H1 (cell line): ENCODE data around the gene JAKMIP2. TPM values are rescaled to one million over a fixed set of nuclear protein-coding genes. Genes with fewer than 3 reads are reported as not detected.
A peak's percentile ranks its signal among the peaks of the same experiment; 100 is the strongest.

ENCODE experiments used
- CTCF ChIA-PET: fragments of 300-600 bp; sonication (Branson Sonifier 250); formaldehyde crosslinking; loops from one replicate; lab custom pipeline; 2021; ENCODE audit not compliant: partially characterized antibody; lab: Charles Lee
- POLR2A ChIA-PET: fragments of 300-600 bp; sonication (Branson Sonifier 250); formaldehyde crosslinking; loops from one replicate; lab custom pipeline; 2021; ENCODE audit warnings: inconsistent platforms; ENCODE audit not compliant: partially characterized antibody; lab: Charles Lee
- DNase-seq, 2 experiments: peaks; one replicate each; pipeline versions ENCODE4 v3.0.0 to v3.0.0-alpha.2; 2010 to 2022; ENCODE audit warnings: low spot score in 2 of 2, low read depth in 1 of 2, mixed read lengths in 1 of 2
- FAIRE-seq: peaks from 2 replicates; lab custom pipeline; 2011; peaks lifted over from hg19 to GRCh38; lab: Jason Lieb, UNC
- H2AFZ ChIP-seq: 2 replicates; pipeline ENCODE4 v1.8.1; 2012; ENCODE audit warnings: low read length, inconsistent platforms
- H2AK5ac ChIP-seq: 2 replicates; pipeline ENCODE4 v1.6.1; 2013; ENCODE audit warnings: low read depth, low read length
- H2BK120ac ChIP-seq: replicated peaks from 2 replicates; pipeline ENCODE3; 2013; ENCODE audit warnings: low read depth, low read length, inconsistent platforms
- H2BK12ac ChIP-seq: 2 replicates; pipeline ENCODE4 v1.6.1; 2013; ENCODE audit warnings: low read depth, low read length
- H2BK15ac ChIP-seq: 2 replicates; pipeline ENCODE4 v1.6.1; 2013; ENCODE audit warnings: low read length
- H2BK20ac ChIP-seq: 2 replicates; pipeline ENCODE4 v1.6.1; 2013; ENCODE audit warnings: low read length
- H2BK5ac ChIP-seq: 2 replicates; pipeline ENCODE4 v1.6.1; 2013; ENCODE audit warnings: low read depth, low read length
- H3K14ac ChIP-seq: 2 replicates; pipeline ENCODE4 v1.6.1; 2013; ENCODE audit warnings: inconsistent platforms; ENCODE audit not compliant: insufficient read length
- H3K18ac ChIP-seq: 2 replicates; pipeline ENCODE4 v1.6.1; 2013; ENCODE audit warnings: low read length; ENCODE audit errors: extremely low read depth
- H3K23ac ChIP-seq: 2 replicates; pipeline ENCODE4 v1.6.1; 2013; ENCODE audit warnings: inconsistent platforms; ENCODE audit not compliant: insufficient read length
- H3K23me2 ChIP-seq: 2 replicates; pipeline ENCODE4 v1.6.1; 2013; ENCODE audit warnings: low read depth, low read length
- H3K27ac ChIP-seq: 2 replicates; pipeline ENCODE4 v1.6.1; 2011; ENCODE audit warnings: low read depth, low read length, inconsistent platforms
- H3K27me3 ChIP-seq, 4 experiments: replicated peaks in 1 of 4; 1 replicate in 1 of 4; 2 replicates in 3 of 4; pipeline versions ENCODE4 v1.6.1 to v1.8.1; 2011 to 2013; ENCODE audit warnings: low read length in 3 of 4, mild to moderate bottlenecking in 3 of 4, inconsistent platforms in 2 of 4, mixed read lengths in 2 of 4, moderate library complexity in 1 of 4; ENCODE audit not compliant: control insufficient read depth in 3 of 4, insufficient read depth in 3 of 4; ENCODE audit errors: extremely low read depth in 1 of 4
- H3K36me3 ChIP-seq, 4 experiments: 2 replicates each; pipeline versions ENCODE4 v1.6.1 to v1.8.1; 2011 to 2013; ENCODE audit warnings: mild to moderate bottlenecking in 4 of 4, low read length in 3 of 4, moderate library complexity in 2 of 4, control low read depth in 1 of 4, inconsistent platforms in 1 of 4; ENCODE audit not compliant: insufficient read depth in 4 of 4, control insufficient read depth in 2 of 4
- H3K4ac ChIP-seq: replicated peaks from 2 replicates; pipeline ENCODE3; 2013; ENCODE audit warnings: low read length, low read depth, mixed read lengths, inconsistent platforms; ENCODE audit not compliant: insufficient read length
- H3K4me1 ChIP-seq, 4 experiments: replicated peaks in 1 of 4; 1 replicate in 1 of 4; 2 replicates in 3 of 4; pipeline versions ENCODE4 v1.6.1 to v1.8.1; 2011 to 2013; ENCODE audit warnings: low read length in 3 of 4, inconsistent platforms in 2 of 4, mixed read lengths in 1 of 4; ENCODE audit not compliant: insufficient read depth in 4 of 4, control insufficient read depth in 3 of 4
- H3K4me2 ChIP-seq, 2 experiments: 2 replicates each; pipeline versions ENCODE4 v1.6.1 to v1.8.1; 2011 to 2013; ENCODE audit warnings: low read depth in 2 of 2, low read length in 2 of 2, control low read depth in 1 of 2, inconsistent platforms in 1 of 2, mild to moderate bottlenecking in 1 of 2; ENCODE audit not compliant: insufficient read depth in 1 of 2
- H3K4me3 ChIP-seq, 4 experiments: fragments of 200-600, 300-600 bp in 1 of 4; sonication (generic), shearing (Covaris generic), sonication (Bioruptor Twin) in 1 of 4; 2 replicates each; pipeline versions ENCODE4 v1.5.1 to v1.8.1; 2011 to 2016; ENCODE audit warnings: low read length in 4 of 4, low read depth in 3 of 4, control low read depth in 2 of 4, inconsistent platforms in 2 of 4, mild to moderate bottlenecking in 2 of 4, mixed read lengths in 1 of 4, moderate library complexity in 1 of 4; ENCODE audit not compliant: insufficient read depth in 2 of 4; ENCODE audit errors: extremely low read depth in 1 of 4
- H3K56ac ChIP-seq: replicated peaks from 2 replicates; pipeline ENCODE3; 2013; ENCODE audit warnings: low read depth, mild to moderate bottlenecking, mixed read lengths, low read length, inconsistent platforms; ENCODE audit not compliant: insufficient read length
- H3K79me1 ChIP-seq: 2 replicates; pipeline ENCODE4 v1.6.1; 2013; ENCODE audit warnings: low read depth, low read length, control low read depth
- H3K79me2 ChIP-seq, 2 experiments: 2 replicates each; pipeline versions ENCODE4 v1.6.1 to v1.8.1; 2012 to 2013; ENCODE audit warnings: low read length in 2 of 2, mild to moderate bottlenecking in 2 of 2, inconsistent platforms in 1 of 2; ENCODE audit not compliant: insufficient read depth in 2 of 2, control insufficient read depth in 1 of 2
- H3K9ac ChIP-seq, 4 experiments: replicated peaks in 1 of 4; 1 replicate in 1 of 4; 2 replicates in 3 of 4; pipeline versions ENCODE4 v1.6.1 to v1.8.1; 2011 to 2013; ENCODE audit warnings: low read depth in 3 of 4, low read length in 3 of 4, control low read depth in 2 of 4, mild to moderate bottlenecking in 2 of 4, moderate library complexity in 2 of 4, inconsistent platforms in 1 of 4; ENCODE audit errors: extremely low read depth in 1 of 4
- H3K9me3 ChIP-seq, 2 experiments: 2 replicates each; pipeline versions ENCODE4 v1.6.1 to v1.8.1; 2012 to 2013; ENCODE audit warnings: mild to moderate bottlenecking in 2 of 2, moderate library complexity in 2 of 2, control low read depth in 1 of 2, inconsistent platforms in 1 of 2, low read depth in 1 of 2, low read length in 1 of 2, mixed read lengths in 1 of 2; ENCODE audit not compliant: insufficient read depth in 2 of 2
- H4K20me1 ChIP-seq, 2 experiments: replicated peaks in 1 of 2; 2 replicates each; pipeline versions ENCODE3 to v1.8.1; 2011 to 2013; ENCODE audit warnings: inconsistent platforms in 2 of 2, low read length in 2 of 2, mild to moderate bottlenecking in 1 of 2; ENCODE audit not compliant: insufficient read depth in 2 of 2, control insufficient read depth in 1 of 2
- H4K5ac ChIP-seq: 2 replicates; pipeline ENCODE4 v1.6.1; 2013; ENCODE audit warnings: low read length, low read depth, mixed read lengths, inconsistent platforms; ENCODE audit not compliant: insufficient read length
- H4K8ac ChIP-seq: 2 replicates; pipeline ENCODE4 v1.8.0; 2013; ENCODE audit warnings: mild to moderate bottlenecking, moderate library complexity, low read length, inconsistent platforms; ENCODE audit not compliant: insufficient read depth; ENCODE audit errors: extremely low read depth
- H4K91ac ChIP-seq: replicated peaks from 2 replicates; pipeline ENCODE3; 2013; ENCODE audit warnings: low read length, mixed read lengths, inconsistent platforms; ENCODE audit not compliant: insufficient read length
- WGBS, 2 experiments: shearing (Covaris generic) in 1 of 2; methylation state at CpG; one replicate each; pipeline versions ENCODE4 v1.1.6 to v1.1.7; 2013 to 2015; ENCODE audit warnings: low lambda C conversion rate in 2 of 2, mixed read lengths in 2 of 2, inconsistent platforms in 1 of 2, low coverage in 1 of 2, missing lambda C conversion rate in 1 of 2; ENCODE audit not compliant: insufficient replicate concordance in 2 of 2, insufficient coverage in 1 of 2, insufficient read length in 1 of 2; ENCODE audit errors: extremely low coverage in 1 of 2, missing lambda C conversion rate in 1 of 2; 5-methylcytosine and 5-hydroxymethylcytosine counted together
- polyA plus RNA-seq, 7 experiments: library from polyadenylated mRNA; depleted of rRNA in 3 of 7; stranded (reverse) in 5 of 7; unstranded in 2 of 7; fragments of >200 nt in 5 of 7; fragments of 200-250 nt in 2 of 7; gene quantifications; 1 replicate in 5 of 7; 2 replicates in 1 of 7; 4 replicates in 1 of 7; pipeline versions ENCODE4 v1.2.1 to v1.2.3, GENCODE V29; 2011 to 2013; ENCODE audit warnings: missing spikeins in 2 of 7, mixed read lengths in 2 of 7
- total RNA-seq: library from RNA; stranded (reverse); fragmentation: NEBNext Ultra II Directional; extraction: Animal tissue kit (Norgen Biotek cat#: 25700); gene quantifications from 2 replicates; pipeline ENCODE4 v1.2.1, GENCODE V29; 2021

The JAKMIP2 gene
- total and polyA plus RNA-seq, 2 of the 8 experiments (the other 6 are each of a cell fraction or from before 2014, with no cell fraction given): 2.4 to 13.6 TPM

DNA sequence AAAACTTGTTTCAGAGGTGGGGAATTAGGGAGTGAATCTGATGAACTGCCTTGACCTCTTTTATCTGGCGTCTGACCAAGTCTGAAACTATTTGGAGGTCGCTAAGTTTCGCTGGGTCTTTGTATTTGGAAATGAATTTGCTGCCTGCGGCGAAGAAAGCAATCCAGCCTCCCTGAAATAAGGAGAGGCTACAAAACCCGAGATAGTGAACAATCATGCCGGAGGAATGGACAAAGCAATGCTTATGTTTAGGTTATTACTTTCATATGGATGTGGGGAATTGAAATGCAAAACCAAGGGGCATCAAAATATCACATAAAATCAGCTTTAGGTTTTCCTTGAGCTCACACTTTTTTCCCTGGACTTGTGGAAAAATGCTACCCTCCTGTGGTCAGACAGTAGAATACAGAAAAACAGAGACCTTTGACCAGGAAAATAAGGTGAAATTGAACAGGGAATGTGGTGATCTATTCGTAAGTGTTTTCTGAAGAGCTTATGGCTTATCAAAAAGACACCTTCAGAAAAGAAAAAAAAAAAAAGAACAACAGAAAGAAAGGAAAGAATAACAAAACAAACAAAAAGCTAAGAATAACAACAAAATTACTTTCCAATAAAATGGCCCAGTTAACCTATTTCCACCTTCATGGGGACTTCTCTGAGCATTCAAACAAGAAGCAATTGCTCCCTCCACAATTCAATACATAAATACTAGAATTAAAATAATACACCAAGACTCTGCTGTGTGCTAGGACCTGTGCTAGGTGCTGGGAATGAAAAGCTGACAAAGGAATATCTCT, 204.1 kb downstream of the JAKMIP2 start:
- H4K8ac ChIP-seq: no peak overlapping the region
- WGBS, 2 experiments: 28% methylated on average over 8 of the region's 8 CpGs; no CpG with 5 or more reads in 1 of the 2 experiments

More for the DNA sequence above, 204.1 kb downstream of the JAKMIP2 start:
- FAIRE-seq (peak; percentile 95), DNase-seq (no peak)
- peaks cover 10 to 21% (median 15%) of the 10 kb centered on the region in 4 experiments; a peak in 5 of 7 replicates for H3K4me1 ChIP-seq
- H2BK12ac ChIP-seq: no peak overlapping the region
- H3K23ac ChIP-seq: no peak overlapping the region
- H3K27me3 ChIP-seq: no peaks in the 10 kb centered on the region
- H2AFZ ChIP-seq: no peak overlapping the region
- no peak overlapping the region for H2BK15ac ChIP-seq
- no peak overlapping the region for H3K4ac ChIP-seq
- no peak overlapping the region for H4K91ac ChIP-seq
- no peak overlapping the region for H3K18ac ChIP-seq
- 0 out of 2 replicates have a peak overlapping the region, but pooled peaks have one; percentile 40 for H2BK20ac ChIP-seq
- no peak overlapping the region for H3K56ac ChIP-seq
- H3K27ac ChIP-seq: no peak overlapping the region
- peaks cover 0 to 3% of the 10 kb centered on the region in 2 experiments; a peak in 2 of 4 replicates for H3K9me3 ChIP-seq
- no peak overlapping the region for H3K9ac ChIP-seq
- peaks cover 0 to 85% of the 10 kb centered on the region in 2 experiments; a peak in 3 of 4 replicates for H3K79me2 ChIP-seq
- H2BK5ac ChIP-seq: no peak overlapping the region
- H3K14ac ChIP-seq: no peak overlapping the region
- peaks cover 4% of the 10 kb centered on the region; the same call in 1 of the 2 replicates for H3K79me1 ChIP-seq
- H2BK120ac ChIP-seq: no peak overlapping the region
- peaks cover 0 to 27% (median 4%) of the 10 kb centered on the region in 4 experiments; a peak in 3 of 8 replicates for H3K36me3 ChIP-seq
- H3K23me2 ChIP-seq: no peaks in the 10 kb centered on the region
- no peaks in the 10 kb centered on the region for H4K20me1 ChIP-seq
- H4K5ac ChIP-seq: no peak overlapping the region
- CTCF ChIA-PET: interaction anchor here (0.6 to 6.8 kb wide), 54 partner anchors 8 to 362 kb away, joined by 3 to 83 read pairs (median 4); partner anchors contain the start of gene DPYSL3
- H2AK5ac ChIP-seq: no peak overlapping the region
- peak overlapping the region; percentile 44 to 48 for H3K4me2 ChIP-seq
- POLR2A ChIA-PET: interaction anchor here (0.6 to 1.3 kb wide), 5 partner anchors 9 to 138 kb away, joined by 3 read pairs; partner anchors contain the start of gene DPYSL3
- H3K4me3 ChIP-seq: peak overlapping the region in 2 of 4 experiments; percentile 21 to 36; a peak in 6 of 8 replicates
